ENCODE measurements around the gene HOXC11.

DNA sequence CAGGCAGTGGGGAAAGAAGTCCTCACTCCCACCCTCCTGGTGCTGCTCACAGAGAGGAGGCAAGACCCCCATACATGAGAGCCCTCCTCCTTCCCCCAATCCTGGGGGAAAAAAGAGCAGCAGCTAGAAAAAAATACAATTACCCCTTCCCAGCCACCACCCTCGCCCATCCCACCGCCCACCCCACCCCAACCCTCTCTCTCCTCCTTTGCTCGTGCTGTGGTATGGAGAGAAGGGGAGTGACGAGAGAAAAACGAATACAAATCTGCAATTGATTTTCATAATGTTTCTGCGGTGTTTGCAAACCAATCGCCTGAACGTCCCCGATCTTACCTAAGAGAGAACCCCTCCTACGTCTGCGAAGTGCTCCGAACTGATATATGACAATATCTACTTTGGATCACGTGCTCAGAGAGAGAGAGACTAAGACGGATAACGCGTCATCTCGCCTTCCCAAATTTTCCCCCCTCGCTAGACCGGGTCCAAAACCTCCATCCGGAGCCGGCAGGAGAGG lies at the start of gene HOXC11:
- TF ChIP-seq CTCF (IDR thresholded peaks at IDR 0.05; ENCODE audit: insufficient read depth, low read length), result no peak
- no peak for TF ChIP-seq REST (IDR thresholded peaks at IDR 0.05; ENCODE audit: insufficient replicate concordance, low read depth)
- no peak for TF ChIP-seq POLR2AphosphoS5 (IDR thresholded peaks at IDR 0.05; ENCODE audit: low read depth)
